Sigmoid colon (tissue), 4 donors: ENCODE data around the gene SMARCE1.
"Not testable (repeated sequence)": the region's sequence is repeated elsewhere in the genome, so short reads cannot be mapped to it uniquely, and the experiment has no call there.

Experiments
- CTCF ChIP-seq, 4 experiments: fragments of 450-650 bp in 3 of 4; fragments of 200-600 bp in 1 of 4; IDR thresholded peaks; one replicate each; pipeline ENCODE4 v1.5.1; 2016 to 2019; ENCODE audit warnings: antibody characterized with exemption in 4 of 4, mild to moderate bottlenecking in 3 of 4, moderate library complexity in 2 of 4
- EP300 ChIP-seq, 4 donors: sonication (generic); formaldehyde crosslinking; IDR thresholded peaks; one replicate each; pipeline ENCODE4 v1.6.1; 2017; ENCODE audit warnings: antibody characterized with exemption in 4 of 4
- POLR2A ChIP-seq, 2 donors: fragments of 450-650 bp; IDR thresholded peaks; one replicate each; pipeline ENCODE4 v1.6.1; 2016; ENCODE audit warnings: antibody characterized with exemption in 2 of 2, mild to moderate bottlenecking in 2 of 2, moderate library complexity in 2 of 2
- POLR2AphosphoS5 ChIP-seq, 4 donors: sonication (generic); formaldehyde crosslinking; IDR thresholded peaks; one replicate each; pipeline ENCODE4 v1.6.1; 2017; ENCODE audit warnings: antibody characterized with exemption in 4 of 4

DNA sequence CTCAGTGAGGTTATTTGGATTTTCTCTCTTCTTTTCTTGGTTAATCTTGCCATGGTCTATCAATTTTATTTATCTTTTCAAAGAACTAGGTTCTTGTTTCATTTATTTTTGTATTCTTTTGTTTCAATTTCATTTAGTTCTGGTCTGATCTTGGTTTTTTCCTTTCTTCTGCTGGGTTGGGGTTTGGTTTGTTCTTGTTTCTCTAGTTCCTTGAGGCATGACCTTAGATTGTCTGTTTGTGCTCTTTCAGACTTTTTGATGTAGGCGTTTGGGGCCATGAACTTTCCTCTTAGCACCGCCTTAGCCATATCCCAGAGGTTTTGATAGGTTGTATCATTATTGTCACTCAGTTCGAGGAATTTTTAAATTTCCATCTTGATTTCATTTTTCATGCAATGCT, 61.4 kb downstream of the SMARCE1 start:
- TF ChIP-seq CTCF, POLR2A, POLR2AphosphoS5, EP300 (IDR thresholded peaks at IDR 0.05): not testable (repeated sequence)
